K562 (cell line): ENCODE data around the gene C2orf92. TPM values are rescaled to one million over a fixed set of nuclear protein-coding genes. Genes with fewer than 3 reads are reported as not detected.

ENCODE experiments used
- BACH1 ChIP-seq: fragments of 200-800 bp; sonication (Bioruptor generic); IDR thresholded peaks from 2 replicates; pipeline ENCODE4 v1.6.1; 2016; ENCODE audit warnings: missing genetic modification characterization, missing compliant biosample characterization
- DMBX1 ChIP-seq: fragments of 250-450 bp; sonication (Bioruptor Pico); IDR thresholded peaks from 2 replicates; pipeline ENCODE4 v1.8.0; 2022; ENCODE audit warnings: inconsistent platforms, mild to moderate bottlenecking, moderate library complexity, borderline replicate concordance
- FOXK2 ChIP-seq, 2 experiments: fragments of 450-650 bp; IDR thresholded peaks in 1 of 2; conservative IDR thresholded peaks in 1 of 2; 2 replicates each; pipeline ENCODE4 v1.6.1; 2016; ENCODE audit warnings: low read depth in 2 of 2, mild to moderate bottlenecking in 1 of 2
- GABPB1 ChIP-seq: sonication (generic); formaldehyde crosslinking; IDR thresholded peaks from 2 replicates; pipeline ENCODE4 v1.8.0; 2022; ENCODE audit warnings: mild to moderate bottlenecking, missing genetic modification reagents
- HDAC1 ChIP-seq, 2 experiments: fragments of 450-650 bp; IDR thresholded peaks; 2 replicates each; pipeline ENCODE4 v1.6.1; 2016 to 2017; ENCODE audit warnings: inconsistent platforms in 1 of 2, mild to moderate bottlenecking in 1 of 2, moderate library complexity in 1 of 2
- HMG20A ChIP-seq: fragments of 450-650 bp; formaldehyde crosslinking; conservative IDR thresholded peaks from 2 replicates; pipeline ENCODE4 v1.4.0; 2020; ENCODE audit warnings: mild to moderate bottlenecking, mixed read lengths
- HOXB6 ChIP-seq: fragments of 250-450 bp; sonication (Bioruptor Pico); IDR thresholded peaks from 2 replicates; pipeline ENCODE4 v1.5.1; 2022; ENCODE audit warnings: mild to moderate bottlenecking, borderline replicate concordance
- KAT2B ChIP-seq: IDR thresholded peaks from one replicate; pipeline ENCODE4 v1.6.1; 2012; ENCODE audit warnings: low read depth, mild to moderate bottlenecking, control low read depth, inconsistent platforms, low read length, moderate library complexity
- MAFG ChIP-seq: fragments of 450-650 bp; conservative IDR thresholded peaks from 2 replicates; pipeline ENCODE4 v1.6.1; 2016; ENCODE audit warnings: missing genetic modification characterization, missing compliant biosample characterization
- MEF2D ChIP-seq: conservative IDR thresholded peaks from 2 replicates; pipeline ENCODE4 v1.6.1; 2016; ENCODE audit warnings: low read depth, missing genetic modification characterization, missing compliant biosample characterization
- NBN ChIP-seq: fragments of 450-650 bp; IDR thresholded peaks from 2 replicates; pipeline ENCODE4 v1.6.1; 2016; ENCODE audit warnings: low read depth, mild to moderate bottlenecking
- RCOR1 ChIP-seq, 2 experiments: IDR thresholded peaks; 2 replicates each; pipeline ENCODE4 v1.6.1; 2012; ENCODE audit warnings: low read depth in 2 of 2, low read length in 2 of 2, borderline replicate concordance in 1 of 2, improper control_type of control experiment in 1 of 2
- RUNX1 ChIP-seq: sonication (generic); IDR thresholded peaks from 2 replicates; pipeline ENCODE4 v1.6.1; 2016; ENCODE audit warnings: antibody characterized with exemption, low read depth
- SREBF1 ChIP-seq: fragments of 150-350 bp; IDR thresholded peaks from 2 replicates; pipeline ENCODE4 v1.6.1; 2014; ENCODE audit warnings: antibody characterized with exemption, low read depth, low read length, borderline replicate concordance
- SREBF2 ChIP-seq: sonication (generic); formaldehyde crosslinking; IDR thresholded peaks from 2 replicates; pipeline ENCODE4 v1.4.0; 2020; ENCODE audit warnings: mild to moderate bottlenecking, missing genetic modification reagents
- SRSF1 ChIP-seq: fragments of 200-400 bp; formaldehyde crosslinking; IDR thresholded peaks from 2 replicates; pipeline ENCODE4 v1.6.1; 2017; ENCODE audit warnings: mild to moderate bottlenecking, low read depth, low read length, moderate library complexity
- TOE1 ChIP-seq, 2 experiments: fragments of 450-650 bp in 1 of 2; sonication (generic) in 1 of 2; formaldehyde crosslinking in 1 of 2; IDR thresholded peaks; 2 replicates each; pipeline versions ENCODE4 v1.7.1 to v1.8.0; 2016 to 2022; ENCODE audit warnings: borderline replicate concordance in 2 of 2, mild to moderate bottlenecking in 2 of 2, antibody characterized with exemption in 1 of 2, inconsistent platforms in 1 of 2, low read depth in 1 of 2, missing genetic modification reagents in 1 of 2, moderate library complexity in 1 of 2
- ZEB2 ChIP-seq: fragments of 450-650 bp; IDR thresholded peaks from 2 replicates; pipeline ENCODE4 v1.6.1; 2016
- ZNF140 ChIP-seq: fragments of 250-450 bp; sonication (Bioruptor Pico); IDR thresholded peaks from 2 replicates; pipeline ENCODE4 v1.8.0; 2021; ENCODE audit warnings: moderate library complexity, mild to moderate bottlenecking, inconsistent platforms
- ZNF143 ChIP-seq: sonication (generic); formaldehyde crosslinking; IDR thresholded peaks from 2 replicates; pipeline ENCODE4 v1.9.0; 2022; ENCODE audit warnings: mild to moderate bottlenecking, missing genetic modification reagents
- ZNF253 ChIP-seq: fragments of 250-450 bp; sonication (Bioruptor Pico); conservative IDR thresholded peaks from 2 replicates; pipeline ENCODE4 v1.6.1; 2021; ENCODE audit warnings: mild to moderate bottlenecking
- ZNF282 ChIP-seq: sonication (generic); formaldehyde crosslinking; IDR thresholded peaks from 2 replicates; pipeline ENCODE4 v1.8.1; 2023; ENCODE audit warnings: missing genetic modification reagents
- ZNF347 ChIP-seq: fragments of 450-650 bp; formaldehyde crosslinking; IDR thresholded peaks from 2 replicates; pipeline ENCODE4 v1.4.0; 2020; ENCODE audit warnings: low read depth, mild to moderate bottlenecking, moderate library complexity
- ZNF584 ChIP-seq: fragments of 200-800 bp; sonication (Bioruptor generic); IDR thresholded peaks from 2 replicates; pipeline ENCODE4 v1.6.1; 2016; ENCODE audit warnings: low read depth, mild to moderate bottlenecking, missing genetic modification characterization, missing compliant biosample characterization
- ZNF668 ChIP-seq: fragments of 250-450 bp; sonication (Bioruptor Pico); IDR thresholded peaks from 2 replicates; pipeline ENCODE4 v1.8.0; 2022; ENCODE audit warnings: mild to moderate bottlenecking, inconsistent platforms
- polyA plus RNA-seq, 8 experiments: library from polyadenylated mRNA; depleted of rRNA in 4 of 8; stranded (reverse) in 5 of 8; unstranded in 3 of 8; fragments of >200 nt; fragmentation: Nextera tagmentation in 2 of 8; fragmentation: Illumina TruSeq in 1 of 8; extraction: Ambion mirVana in 2 of 8; extraction: Trizol in 1 of 8; gene quantifications; 2 replicates each; pipeline versions ENCODE4 v1.2.1 to v1.2.3, GENCODE V29; 2011 to 2014; ENCODE audit warnings: inconsistent platforms in 1 of 8, missing spikeins in 1 of 8
- total RNA-seq, 7 experiments: library from RNA; depleted of rRNA in 6 of 7; stranded (reverse); fragments of >200 nt in 6 of 7; fragmentation: Illumina TruSeq in 2 of 7; extraction: Trizol in 2 of 7; gene quantifications; 2 replicates each; pipeline versions ENCODE4 v1.2.1 to v1.2.3, GENCODE V29; 2011 to 2021; ENCODE audit warnings: low replicate concordance in 1 of 7
- TF ChIP-seq, protein P1 (sequence below): sonication (generic); formaldehyde crosslinking; IDR thresholded peaks from 2 replicates; pipeline ENCODE4 v1.8.0; 2022; ENCODE audit warnings: mild to moderate bottlenecking, low read depth, missing genetic modification reagents
- TF ChIP-seq, protein P2 (sequence below): sonication (generic); formaldehyde crosslinking; IDR thresholded peaks from 2 replicates; pipeline ENCODE4 v1.8.0; 2022; ENCODE audit warnings: missing genetic modification reagents, mild to moderate bottlenecking, moderate library complexity, borderline replicate concordance

Gene C2orf92
- total and polyA plus RNA-seq, 9 of the 15 experiments (the other 6 are each of a cell fraction or from before 2014, with no cell fraction given): 0.65 to 6.8 (median 3.6) TPM

DNA sequence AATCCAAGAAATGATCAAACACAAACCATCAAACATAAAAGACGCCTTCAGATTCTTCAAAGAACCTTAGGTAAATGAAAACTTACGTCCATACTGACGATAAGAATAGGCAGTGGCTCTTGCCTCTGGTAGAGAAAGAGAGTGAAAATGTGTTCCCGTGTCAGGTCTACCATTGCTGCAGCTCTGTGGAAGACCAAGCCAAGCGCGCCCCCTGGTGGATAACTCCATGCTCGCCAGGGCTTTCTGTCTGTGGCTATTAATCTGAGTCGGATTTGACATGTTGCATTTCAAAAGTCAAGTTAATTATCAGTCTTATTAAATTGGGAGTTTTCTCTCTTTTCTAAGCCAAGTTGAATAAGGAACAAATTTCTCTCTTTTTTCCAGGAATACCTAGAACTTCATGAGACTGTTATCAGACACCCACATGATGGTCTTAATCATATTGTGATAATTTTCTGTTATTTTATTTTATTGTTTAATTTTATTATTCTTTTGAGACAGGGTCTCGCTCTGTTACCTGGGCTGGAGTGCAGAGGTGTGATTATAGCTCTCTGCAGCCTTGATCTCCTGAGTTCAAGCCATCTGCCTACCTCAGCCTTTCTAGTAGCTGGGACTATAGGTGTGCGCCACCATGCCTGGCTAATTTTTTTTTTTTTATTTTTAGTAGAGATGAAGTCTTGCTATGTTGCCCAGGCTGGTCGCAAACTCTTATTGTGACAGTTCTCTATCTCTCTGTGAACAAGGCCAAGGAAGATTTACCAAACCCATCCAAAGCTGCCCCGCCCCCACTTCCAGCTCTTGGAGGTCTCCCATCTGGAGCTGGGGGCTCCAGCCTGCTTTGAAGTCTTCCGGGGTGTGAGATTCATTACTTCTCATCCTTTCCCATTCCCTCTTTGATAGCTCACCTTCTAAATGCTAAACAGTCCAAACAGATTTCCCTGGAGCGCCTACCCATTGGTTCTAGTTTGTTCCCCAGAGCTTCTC is 28.0 kb downstream of the C2orf92 start (continued):
- TF ChIP-seq HMG20A (CRISPR knock-in tag) (no peak), MEF2D (no peak), KAT2B (no peak), ZEB2 (no peak), ZNF282 (CRISPR knock-in tag) (no peak), ZNF347 (CRISPR knock-in tag) (no peak), NBN (peak; percentile 61; the same call in 1 of the 2 replicates), DMBX1 (CRISPR knock-in tag) (no peak), SRSF1 (no peak), FOXK2 (conservative IDR thresholded peaks at IDR 0.05 in 1 of 2, IDR thresholded peaks at IDR 0.05 in 1 of 2; ENCODE audit: low read depth in 2 of 2) (no peak), ZNF584 (CRISPR knock-in tag) (no peak), SREBF2 (CRISPR knock-in tag) (no peak), SREBF1 (no peak), BACH1 (tag) (no peak), ZNF668 (CRISPR knock-in tag) (no peak), ZNF253 (CRISPR knock-in tag) (no peak), HDAC1 (IDR thresholded peaks at IDR 0.05) (no peak), HOXB6 (no peak), GABPB1 (0 out of 2 replicates have a peak, but pooled peaks have one; percentile 23), RUNX1 (no peak), RCOR1 (IDR thresholded peaks at IDR 0.05; ENCODE audit: borderline replicate concordance in 1 of 2, low read depth in 2 of 2, low read length in 2 of 2) (no peak), ZNF143 (no peak), ZNF140 (CRISPR knock-in tag) (no peak), TOE1 (IDR thresholded peaks at IDR 0.05; ENCODE audit: borderline replicate concordance) (0 out of 2 replicates have a peak, but pooled peaks have one; percentile 41), TOE1 (CRISPR knock-in tag; IDR thresholded peaks at IDR 0.05; ENCODE audit: borderline replicate concordance, low read depth) (no peak), MAFG (tag) (no peak)
- TF ChIP-seq, protein P1, sequence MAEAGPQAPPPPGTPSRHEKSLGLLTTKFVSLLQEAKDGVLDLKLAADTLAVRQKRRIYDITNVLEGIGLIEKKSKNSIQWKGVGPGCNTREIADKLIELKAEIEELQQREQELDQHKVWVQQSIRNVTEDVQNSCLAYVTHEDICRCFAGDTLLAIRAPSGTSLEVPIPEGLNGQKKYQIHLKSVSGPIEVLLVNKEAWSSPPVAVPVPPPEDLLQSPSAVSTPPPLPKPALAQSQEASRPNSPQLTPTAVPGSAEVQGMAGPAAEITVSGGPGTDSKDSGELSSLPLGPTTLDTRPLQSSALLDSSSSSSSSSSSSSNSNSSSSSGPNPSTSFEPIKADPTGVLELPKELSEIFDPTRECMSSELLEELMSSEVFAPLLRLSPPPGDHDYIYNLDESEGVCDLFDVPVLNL (CRISPR knock-in tag): no peak
- TF ChIP-seq, protein P2, sequence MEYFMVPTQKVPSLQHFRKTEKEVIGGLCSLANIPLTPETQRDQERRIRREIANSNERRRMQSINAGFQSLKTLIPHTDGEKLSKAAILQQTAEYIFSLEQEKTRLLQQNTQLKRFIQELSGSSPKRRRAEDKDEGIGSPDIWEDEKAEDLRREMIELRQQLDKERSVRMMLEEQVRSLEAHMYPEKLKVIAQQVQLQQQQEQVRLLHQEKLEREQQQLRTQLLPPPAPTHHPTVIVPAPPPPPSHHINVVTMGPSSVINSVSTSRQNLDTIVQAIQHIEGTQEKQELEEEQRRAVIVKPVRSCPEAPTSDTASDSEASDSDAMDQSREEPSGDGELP: 0 out of 2 replicates have a peak, but pooled peaks have one; percentile 33
